Activated naive CD8-positive, alpha-beta T cell (primary cell): ENCODE data around the gene ACTA2.

Source experiments
- H3K27ac Mint-ChIP-seq: one replicate; pipeline ENCODE4 v1.8.0; 2021; ENCODE audit warnings: mixed read lengths
- H3K27me3 Mint-ChIP-seq: one replicate; pipeline ENCODE4 v1.8.0; 2021; ENCODE audit warnings: mixed read lengths
- H3K36me3 Mint-ChIP-seq: one replicate; pipeline ENCODE4 v1.8.0; 2021; ENCODE audit warnings: mixed read lengths
- H3K4me1 Mint-ChIP-seq: one replicate; pipeline ENCODE4 v1.8.0; 2021; ENCODE audit warnings: low read depth, mixed read lengths
- H3K4me3 Mint-ChIP-seq: one replicate; pipeline ENCODE4 v1.8.0; 2021; ENCODE audit warnings: mild to moderate bottlenecking, mixed read lengths
- H3K9me3 Mint-ChIP-seq: one replicate; pipeline ENCODE4 v1.8.0; 2021; ENCODE audit warnings: low read depth, mixed read lengths

The ACTA2 gene

GRCh38 chr10:88889559-88890337, 62.8 kb downstream of the ACTA2 start:
- H3K27ac Mint-ChIP-seq, result no peak overlapping the region
- no peaks in the 10 kb centered on the region for H3K27me3 Mint-ChIP-seq
- H3K4me3 Mint-ChIP-seq, result no peak overlapping the region
- no peaks in the 10 kb centered on the region for H3K9me3 Mint-ChIP-seq
- H3K4me1 Mint-ChIP-seq, result peaks cover 81% of the 10 kb centered on the region
- peaks cover 14% of the 10 kb centered on the region for H3K36me3 Mint-ChIP-seq

GRCh38 chr10:88888810-88889445, 63.6 kb downstream of the ACTA2 start:
- Mint-ChIP-seq H3K9me3 (no peaks in the 10 kb centered on the region), H3K4me1 (peaks cover 85% of the 10 kb centered on the region), H3K4me3 (no peak overlapping the region), H3K27me3 (no peaks in the 10 kb centered on the region), H3K27ac (peak overlapping the region; percentile 10), H3K36me3 (peaks cover 16% of the 10 kb centered on the region)

- no peaks in the 10 kb centered on the region for H3K27me3 Mint-ChIP-seq
- peak overlapping the region; percentile 23 for H3K27ac Mint-ChIP-seq
- peak overlapping the region; percentile 21 for H3K4me3 Mint-ChIP-seq
These were observed 66.0 kb downstream of the ACTA2 start for GRCh38 chr10:88886557-88886956.

More at GRCh38 chr10:88886557-88886956, 66.0 kb downstream of the ACTA2 start:
- H3K9me3 Mint-ChIP-seq, result no peaks in the 10 kb centered on the region
- peaks cover 29% of the 10 kb centered on the region for H3K36me3 Mint-ChIP-seq
- H3K4me1 Mint-ChIP-seq, result peaks cover 93% of the 10 kb centered on the region
